Stimulated activated CD8-positive, alpha-beta memory T cell treated with anti-CD3 and anti-CD28 coated beads, Interleukin-4, amount 100 ng/mL, for 24 hours (primary cell): ENCODE results near the gene CERS6.
"Not testable (repeated sequence)": the region's sequence is repeated elsewhere in the genome, so short reads cannot be mapped to it uniquely, and the experiment has no call there.

Experiments used
- DNase-seq: peaks from one replicate; pipeline ENCODE4 v3.0.0-alpha.2; 2020; ENCODE audit warnings: low read depth

Gene CERS6

GRCh38 chr2:168773719-168774521, 317.8 kb downstream of the CERS6 start:
- no peak for DNase-seq

GRCh38 chr2:168775837-168776236, 319.8 kb downstream of the CERS6 start:
- DNase-seq: no peak

GRCh38 chr2:168780669-168781071, 324.6 kb downstream of the CERS6 start:
- DNase-seq: no peak

DNA sequence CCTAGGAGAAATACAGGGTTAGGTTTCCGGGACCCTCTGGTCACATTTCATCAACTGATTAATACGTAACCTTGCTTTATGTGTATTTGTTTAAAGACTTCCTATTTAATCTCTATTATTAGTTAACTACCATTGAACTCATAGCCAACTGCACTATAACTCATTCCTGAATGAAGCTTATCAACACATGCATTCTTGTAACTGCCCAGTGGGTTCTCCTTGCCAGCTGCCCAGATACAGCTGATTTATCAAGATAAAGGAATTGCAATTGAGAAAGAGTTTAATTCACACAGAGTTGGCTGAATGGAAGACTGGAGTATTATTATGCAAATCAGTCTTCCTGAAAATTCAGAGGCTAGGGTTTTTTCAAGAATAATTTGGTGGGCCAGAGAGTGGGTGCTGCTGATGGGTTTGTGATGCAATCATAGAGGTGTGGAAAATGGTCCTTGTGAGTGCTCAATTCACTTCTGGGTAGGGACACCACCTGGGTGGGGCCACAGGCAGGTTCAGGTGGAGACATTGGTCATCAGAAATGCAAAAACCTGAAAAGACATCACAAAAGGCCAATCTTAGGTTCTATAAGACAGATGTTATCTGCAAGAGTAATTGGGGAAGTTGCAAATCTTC, 325.2 kb downstream of the CERS6 start:
- DNase-seq: no peak

- no peak for DNase-seq
These were observed 326.2 kb downstream of the CERS6 start for GRCh38 chr2:168782271-168782670.

GRCh38 chr2:168784993-168785392, 328.9 kb downstream of the CERS6 start:
- no peak for DNase-seq

DNA sequence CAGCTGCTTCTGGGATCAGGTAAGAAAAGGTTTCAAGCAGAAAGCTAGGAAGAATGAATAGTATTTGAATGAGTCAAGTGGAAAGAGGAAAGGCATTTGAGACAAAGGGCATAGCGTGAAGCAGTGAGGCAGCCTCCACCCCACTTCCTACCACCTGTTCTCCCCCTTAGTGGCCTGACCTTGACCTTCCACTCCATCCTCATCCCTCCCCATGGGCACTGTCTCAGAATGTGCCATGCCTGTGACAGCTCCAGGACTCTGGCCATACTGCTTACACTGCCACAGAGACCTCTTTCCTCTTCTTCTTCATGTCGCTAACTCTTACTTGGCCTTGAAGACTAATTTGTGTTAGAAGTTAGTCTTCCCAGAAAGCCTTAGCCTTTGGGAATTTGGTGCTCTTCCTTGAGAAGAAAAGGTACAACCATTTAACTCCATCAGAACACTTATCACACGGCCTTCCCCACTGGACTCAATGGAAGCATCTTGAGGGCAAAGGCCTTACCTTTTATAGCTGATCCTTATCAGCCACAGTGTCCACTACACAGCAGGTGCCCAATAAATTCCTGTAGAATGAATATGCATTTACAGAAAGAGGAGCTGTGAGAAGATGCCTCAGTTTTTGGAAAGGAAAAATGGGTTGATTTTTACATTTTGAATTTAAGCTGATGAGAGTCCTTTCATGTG, 331.2 kb downstream of the CERS6 start:
- DNase-seq: no peak

DNA sequence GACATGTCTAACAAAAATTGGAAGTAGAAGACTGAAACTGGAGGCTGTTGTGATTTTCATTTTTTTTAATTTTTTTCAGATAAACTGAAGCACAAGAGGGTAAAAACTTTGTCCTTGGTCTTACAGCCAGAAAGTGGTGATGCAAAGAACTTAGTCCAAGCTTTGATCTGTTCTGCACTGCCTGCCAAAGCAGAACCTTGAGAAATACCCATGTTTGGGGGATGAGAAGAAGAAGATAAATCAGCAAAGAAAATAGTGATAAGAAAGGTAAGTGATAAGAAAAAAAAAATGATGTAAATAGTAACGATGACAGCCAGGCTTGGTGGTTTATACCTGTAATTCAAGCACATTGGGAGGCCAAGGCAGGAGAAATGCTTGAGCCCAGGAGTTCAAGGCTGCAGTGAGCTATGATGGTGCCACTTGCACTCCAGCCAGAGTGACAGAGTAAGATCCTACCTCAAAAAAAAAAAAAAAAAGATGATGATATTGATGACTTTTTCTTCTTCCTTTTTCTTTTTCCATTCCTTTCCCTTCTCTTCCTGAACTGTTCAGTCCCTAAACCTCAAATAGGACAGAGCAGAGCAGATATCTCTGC, 331.8 kb downstream of the CERS6 start:
- no peak for DNase-seq

DNA sequence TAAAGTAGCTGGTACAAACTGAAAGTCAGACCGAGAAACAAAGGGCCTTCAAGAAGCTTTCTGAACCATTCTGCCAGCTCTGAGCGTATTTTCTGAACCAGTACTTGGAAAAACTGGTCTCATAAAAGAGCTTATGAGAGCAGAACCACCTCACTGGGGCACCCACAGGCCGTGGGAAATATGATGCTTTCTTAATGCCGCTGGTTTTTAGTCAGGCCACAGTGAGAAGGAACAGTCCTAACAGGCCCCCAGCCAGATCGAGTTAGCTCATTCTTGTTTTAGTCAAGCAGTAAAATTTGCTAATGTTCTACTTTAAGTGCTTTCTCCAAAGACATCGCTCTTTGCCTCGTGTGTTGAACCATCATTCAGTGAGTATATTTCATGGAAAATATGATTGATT, 333.7 kb downstream of the CERS6 start:
- no peak for DNase-seq

DNA sequence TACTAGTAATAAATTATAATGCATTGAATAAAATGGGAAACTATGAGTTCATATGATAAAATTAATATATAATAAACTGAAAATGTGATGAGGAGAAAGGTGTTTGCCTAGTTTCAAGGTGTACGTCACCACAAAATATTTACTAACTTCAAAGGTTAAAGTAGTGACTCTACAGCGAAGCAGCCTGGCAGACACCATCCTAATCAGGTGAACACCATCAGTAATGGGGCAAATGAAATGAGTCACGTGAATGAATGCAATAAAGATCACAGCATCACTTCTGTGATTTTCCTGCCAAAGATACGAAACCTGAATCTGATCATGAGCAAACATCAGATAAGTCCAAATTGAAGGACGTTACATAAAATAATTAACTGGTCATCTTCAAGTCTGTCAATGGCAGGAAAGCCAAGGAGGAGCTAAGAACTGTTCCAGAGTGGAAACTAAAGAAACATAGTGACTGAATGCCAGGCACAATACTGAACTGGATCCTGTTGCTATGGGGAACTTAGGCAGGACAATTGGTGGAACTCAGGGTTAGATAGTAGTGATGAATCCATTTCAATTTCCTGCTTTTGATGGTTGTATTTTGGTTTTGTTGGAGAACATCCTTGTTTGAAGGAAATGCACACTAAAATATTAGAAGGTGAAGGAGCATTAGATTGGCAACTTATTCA, 334.3 kb downstream of the CERS6 start:
- DNase-seq: no peak

- DNase-seq: not testable (repeated sequence)
These were observed 335.1 kb downstream of the CERS6 start for GRCh38 chr2:168791140-168791539.

DNA sequence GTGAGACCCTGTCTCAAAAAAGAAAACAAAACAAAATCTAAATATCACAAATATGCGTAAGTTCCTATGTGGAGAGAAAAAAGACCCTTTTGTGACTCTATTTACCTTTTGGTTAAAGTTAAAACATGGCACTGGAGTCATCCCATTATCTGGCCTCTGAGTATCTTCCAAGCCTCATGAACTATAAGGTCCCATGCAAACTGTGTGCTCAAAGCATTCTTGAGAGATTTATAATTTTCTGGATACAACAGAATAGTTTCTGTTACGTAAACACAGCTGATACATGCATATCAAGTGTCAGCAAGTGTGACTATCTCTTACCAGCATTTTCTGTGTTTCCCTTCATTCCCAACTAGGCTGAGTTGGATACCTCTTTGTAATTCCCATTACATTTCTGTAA, 337.5 kb downstream of the CERS6 start:
- no peak for DNase-seq

DNA sequence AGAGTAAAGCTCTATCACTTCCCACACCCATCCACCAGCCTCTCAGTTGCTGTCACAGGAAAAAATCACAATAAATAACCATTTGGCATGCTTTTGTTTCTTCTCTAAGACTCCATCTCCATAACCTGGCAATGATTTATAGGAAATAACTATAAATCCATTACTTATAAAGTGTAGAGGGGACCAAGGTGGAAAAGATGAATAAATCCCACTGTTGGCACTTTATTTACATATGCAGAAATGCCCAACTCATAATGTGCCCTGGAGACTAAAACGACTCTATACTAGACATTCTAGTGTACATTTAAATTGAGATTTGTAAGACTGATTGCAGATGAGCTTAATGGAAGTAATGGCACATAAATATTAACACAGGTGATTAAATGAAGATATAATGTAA, 338.9 kb downstream of the CERS6 start:
- no peak for DNase-seq

GRCh38 chr2:168796090-168796577, 340.1 kb downstream of the CERS6 start:
- no peak for DNase-seq

- DNase-seq: no peak
These were observed 340.7 kb downstream of the CERS6 start for GRCh38 chr2:168796583-168797285.

DNA sequence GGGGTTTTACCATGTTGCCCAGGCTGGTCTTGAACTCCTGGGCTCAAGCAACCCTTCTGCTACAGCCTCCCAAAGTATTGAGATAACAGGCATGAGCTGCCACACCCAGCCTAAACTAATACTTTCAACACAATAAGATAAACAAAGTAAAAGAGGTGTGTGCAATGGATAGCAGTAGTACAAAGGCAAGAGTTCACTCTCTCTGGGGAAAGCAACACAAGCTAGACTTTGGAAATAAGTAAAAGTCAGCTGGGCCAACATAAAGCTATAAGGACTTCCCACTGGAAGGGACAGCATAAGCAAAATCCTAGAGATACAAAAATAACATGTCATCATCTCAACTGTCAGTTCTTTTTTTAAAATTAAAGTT, 341.2 kb downstream of the CERS6 start:
- DNase-seq: no peak

DNA sequence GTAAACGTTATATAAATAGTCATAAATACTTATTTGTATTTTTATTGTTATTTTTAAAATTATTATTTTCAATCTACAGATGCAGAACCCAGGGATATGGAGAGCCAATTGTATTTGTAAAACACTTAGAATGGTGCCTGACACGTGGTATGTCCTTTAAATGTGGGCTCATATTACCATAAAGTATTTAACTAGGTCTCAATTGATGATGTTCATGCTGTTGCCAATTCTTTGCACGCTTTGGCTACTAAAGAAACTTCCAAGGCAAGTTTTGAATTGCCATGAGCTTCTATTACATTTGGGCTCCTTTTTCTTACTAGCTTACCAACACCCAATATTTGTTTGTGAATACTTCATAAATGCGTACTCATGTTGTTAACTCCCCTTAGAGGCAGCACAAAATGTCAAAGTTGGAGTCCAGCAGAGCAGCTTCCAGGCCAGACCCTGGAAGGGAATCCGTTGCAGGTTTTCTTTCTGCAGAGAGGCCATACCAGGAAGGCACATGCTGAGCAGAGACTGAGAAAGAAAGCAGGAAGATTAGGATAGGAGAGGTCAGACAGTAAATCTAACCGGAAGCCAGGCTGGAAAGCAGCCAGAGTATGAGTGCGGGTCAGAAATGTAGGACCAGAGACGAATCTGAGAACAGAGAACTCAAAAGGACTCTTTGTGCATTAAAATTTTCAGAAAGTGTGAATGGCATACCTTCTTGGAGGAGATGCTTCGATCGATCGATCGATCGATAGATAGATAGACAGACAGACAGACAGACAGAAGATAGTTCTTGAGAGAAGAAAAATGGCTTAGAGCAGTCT, 342.2 kb downstream of the CERS6 start:
- no peak for DNase-seq

- no peak for DNase-seq
These were observed 342.9 kb downstream of the CERS6 start for GRCh38 chr2:168798888-168799410.

DNA sequence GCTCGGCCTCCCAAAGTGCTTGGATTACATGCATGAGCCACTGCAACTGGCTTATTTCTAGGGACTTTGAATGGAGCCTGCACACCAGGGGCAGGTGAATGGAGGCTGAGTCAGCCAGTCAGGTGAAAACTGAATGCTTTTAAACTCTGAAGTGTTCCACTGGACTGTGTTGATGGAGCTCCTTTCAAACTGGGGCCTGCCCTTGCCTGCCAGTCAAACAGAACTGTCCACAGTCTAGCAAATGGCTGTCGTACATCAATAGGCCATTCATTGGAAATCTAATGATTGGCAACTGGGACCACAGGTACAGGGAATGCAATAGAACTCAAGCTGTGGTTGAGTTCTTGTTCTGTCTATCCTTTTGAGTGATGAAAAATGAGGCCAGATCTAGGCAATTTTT, 345.4 kb downstream of the CERS6 start:
- no peak for DNase-seq
